K562 (cell line): Measurements from ENCODE around the gene RPS2. TPM values are rescaled to one million over a fixed set of nuclear protein-coding genes. Genes with fewer than 3 reads are reported as not detected.

Experiments
- DEAF1 ChIP-seq: fragments of 450-650 bp; formaldehyde crosslinking; IDR thresholded peaks from 2 replicates; pipeline ENCODE4 v1.4.0; 2020; ENCODE audit warnings: mild to moderate bottlenecking, moderate library complexity
- FOXJ2 ChIP-seq: fragments of 200-800 bp; sonication (Bioruptor generic); IDR thresholded peaks from 2 replicates; pipeline ENCODE4 v1.6.1; 2016; ENCODE audit warnings: missing genetic modification characterization, missing compliant biosample characterization
- FOXO4 ChIP-seq: fragments of 450-650 bp; formaldehyde crosslinking; IDR thresholded peaks from 2 replicates; pipeline ENCODE4 v1.4.0; 2020; ENCODE audit warnings: mild to moderate bottlenecking, moderate library complexity
- PCBP1 ChIP-seq: fragments of 200-400 bp; formaldehyde crosslinking; IDR thresholded peaks from 2 replicates; pipeline ENCODE4 v1.6.1; 2018; ENCODE audit warnings: mild to moderate bottlenecking, low read depth, low read length; ENCODE audit not compliant: poor library complexity, severe bottlenecking
- SAFB2 ChIP-seq: fragments of 200-400 bp; formaldehyde crosslinking; IDR thresholded peaks from 2 replicates; pipeline ENCODE4 v1.6.1; 2018; ENCODE audit warnings: borderline replicate concordance, low read length, low read depth, moderate library complexity; ENCODE audit not compliant: severe bottlenecking
- SREBF2 ChIP-seq: sonication (generic); formaldehyde crosslinking; IDR thresholded peaks from 2 replicates; pipeline ENCODE4 v1.4.0; 2020; ENCODE audit warnings: mild to moderate bottlenecking, missing genetic modification reagents
- ZNF253 ChIP-seq: fragments of 250-450 bp; sonication (Bioruptor Pico); conservative IDR thresholded peaks from 2 replicates; pipeline ENCODE4 v1.6.1; 2021; ENCODE audit warnings: mild to moderate bottlenecking
- polyA plus RNA-seq, 8 experiments: library from polyadenylated mRNA; depleted of rRNA in 4 of 8; stranded (reverse) in 5 of 8; unstranded in 3 of 8; fragments of >200 nt; fragmentation: Nextera tagmentation in 2 of 8; fragmentation: Illumina TruSeq in 1 of 8; extraction: Ambion mirVana in 2 of 8; extraction: Trizol in 1 of 8; gene quantifications; 2 replicates each; pipeline versions ENCODE4 v1.2.1 to v1.2.3, GENCODE V29; 2011 to 2014; ENCODE audit warnings: inconsistent platforms in 1 of 8, missing spikeins in 1 of 8
- total RNA-seq, 7 experiments: library from RNA; depleted of rRNA in 6 of 7; stranded (reverse); fragments of >200 nt in 6 of 7; fragmentation: Illumina TruSeq in 2 of 7; extraction: Trizol in 2 of 7; gene quantifications; 2 replicates each; pipeline versions ENCODE4 v1.2.1 to v1.2.3, GENCODE V29; 2011 to 2021; ENCODE audit warnings: low replicate concordance in 1 of 7
- TF ChIP-seq, protein P1 (sequence below), 3 experiments: IDR thresholded peaks in 2 of 3; conservative IDR thresholded peaks in 1 of 3; 2 replicates each; pipeline ENCODE4 v1.5.1; 2011 to 2012; ENCODE audit warnings: low read length in 3 of 3, mild to moderate bottlenecking in 3 of 3, control low read depth in 2 of 3, improper control_type of control experiment in 1 of 3, inconsistent platforms in 1 of 3, low read depth in 1 of 3, mixed read lengths in 1 of 3, moderate library complexity in 1 of 3; ENCODE audit not compliant: insufficient read depth in 2 of 3
- TF ChIP-seq, protein P2 (sequence below): sonication (generic); formaldehyde crosslinking; IDR thresholded peaks from 2 replicates; pipeline ENCODE4 v1.8.0; 2022; ENCODE audit warnings: mild to moderate bottlenecking, missing genetic modification reagents
- TF ChIP-seq, protein P3 (sequence below): fragments of 250-450 bp; sonication (Bioruptor Pico); IDR thresholded peaks from 2 replicates; pipeline ENCODE4 v1.4.0; 2020; ENCODE audit warnings: borderline replicate concordance

Gene RPS2
- total and polyA plus RNA-seq, 9 of the 15 experiments (the other 6 are each of a cell fraction or from before 2014, with no cell fraction given), result 834 to 4,794 (median 3,793) TPM

DNA sequence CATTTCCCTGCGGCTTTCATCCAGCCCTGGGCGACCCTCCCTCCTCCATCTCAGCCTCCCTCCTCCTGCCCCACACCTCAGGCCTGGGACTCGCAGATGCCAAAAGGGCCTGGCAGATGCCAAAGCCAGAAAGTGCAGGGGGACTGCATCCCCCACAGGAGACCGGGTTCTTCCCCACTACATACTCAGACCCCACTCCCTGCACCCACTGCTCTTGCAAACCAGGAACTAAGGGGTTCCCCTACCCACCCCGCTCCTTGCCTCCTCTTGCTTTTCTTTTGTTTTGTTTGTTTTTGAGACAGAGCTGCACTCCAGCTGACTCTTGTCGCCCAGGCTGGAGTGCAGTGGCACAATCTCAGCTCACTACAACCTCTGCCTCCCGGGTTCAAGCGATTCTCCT, 49.6 kb downstream of the RPS2 start (continued):
- TF ChIP-seq DEAF1 (CRISPR knock-in tag), result no peak
- TF ChIP-seq SREBF2, result no peak
- no peak for TF ChIP-seq FOXJ2 (tag)
- no peak for TF ChIP-seq ZNF253
- no peak for TF ChIP-seq FOXO4 (CRISPR knock-in tag)
- no peak for TF ChIP-seq SAFB2
- TF ChIP-seq, protein P1, sequence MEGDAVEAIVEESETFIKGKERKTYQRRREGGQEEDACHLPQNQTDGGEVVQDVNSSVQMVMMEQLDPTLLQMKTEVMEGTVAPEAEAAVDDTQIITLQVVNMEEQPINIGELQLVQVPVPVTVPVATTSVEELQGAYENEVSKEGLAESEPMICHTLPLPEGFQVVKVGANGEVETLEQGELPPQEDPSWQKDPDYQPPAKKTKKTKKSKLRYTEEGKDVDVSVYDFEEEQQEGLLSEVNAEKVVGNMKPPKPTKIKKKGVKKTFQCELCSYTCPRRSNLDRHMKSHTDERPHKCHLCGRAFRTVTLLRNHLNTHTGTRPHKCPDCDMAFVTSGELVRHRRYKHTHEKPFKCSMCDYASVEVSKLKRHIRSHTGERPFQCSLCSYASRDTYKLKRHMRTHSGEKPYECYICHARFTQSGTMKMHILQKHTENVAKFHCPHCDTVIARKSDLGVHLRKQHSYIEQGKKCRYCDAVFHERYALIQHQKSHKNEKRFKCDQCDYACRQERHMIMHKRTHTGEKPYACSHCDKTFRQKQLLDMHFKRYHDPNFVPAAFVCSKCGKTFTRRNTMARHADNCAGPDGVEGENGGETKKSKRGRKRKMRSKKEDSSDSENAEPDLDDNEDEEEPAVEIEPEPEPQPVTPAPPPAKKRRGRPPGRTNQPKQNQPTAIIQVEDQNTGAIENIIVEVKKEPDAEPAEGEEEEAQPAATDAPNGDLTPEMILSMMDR (IDR thresholded peaks at IDR 0.05 in 2 of 3, conservative IDR thresholded peaks at IDR 0.05 in 1 of 3; ENCODE audit: insufficient read depth in 2 of 3, low read depth in 1 of 3, low read length in 3 of 3), result no peak
- no peak for TF ChIP-seq PCBP1
- TF ChIP-seq, protein P2, sequence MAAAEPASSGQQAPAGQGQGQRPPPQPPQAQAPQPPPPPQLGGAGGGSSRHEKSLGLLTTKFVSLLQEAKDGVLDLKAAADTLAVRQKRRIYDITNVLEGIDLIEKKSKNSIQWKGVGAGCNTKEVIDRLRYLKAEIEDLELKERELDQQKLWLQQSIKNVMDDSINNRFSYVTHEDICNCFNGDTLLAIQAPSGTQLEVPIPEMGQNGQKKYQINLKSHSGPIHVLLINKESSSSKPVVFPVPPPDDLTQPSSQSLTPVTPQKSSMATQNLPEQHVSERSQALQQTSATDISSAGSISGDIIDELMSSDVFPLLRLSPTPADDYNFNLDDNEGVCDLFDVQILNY (CRISPR knock-in tag), result no peak
- TF ChIP-seq, protein P3, sequence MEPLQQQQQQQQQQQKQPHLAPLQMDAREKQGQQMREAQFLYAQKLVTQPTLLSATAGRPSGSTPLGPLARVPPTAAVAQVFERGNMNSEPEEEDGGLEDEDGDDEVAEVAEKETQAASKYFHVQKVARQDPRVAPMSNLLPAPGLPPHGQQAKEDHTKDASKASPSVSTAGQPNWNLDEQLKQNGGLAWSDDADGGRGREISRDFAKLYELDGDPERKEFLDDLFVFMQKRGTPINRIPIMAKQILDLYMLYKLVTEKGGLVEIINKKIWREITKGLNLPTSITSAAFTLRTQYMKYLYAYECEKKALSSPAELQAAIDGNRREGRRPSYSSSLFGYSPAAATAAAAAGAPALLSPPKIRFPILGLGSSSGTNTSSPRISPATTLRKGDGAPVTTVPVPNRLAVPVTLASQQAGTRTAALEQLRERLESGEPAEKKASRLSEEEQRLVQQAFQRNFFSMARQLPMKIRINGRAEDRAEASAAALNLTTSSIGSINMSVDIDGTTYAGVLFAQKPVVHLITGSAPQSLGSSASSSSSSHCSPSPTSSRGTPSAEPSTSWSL (CRISPR knock-in tag), result no peak
